NCI-H146 treated with DMSO at 0.1 percent for 48 hours (cell line): ENCODE data around the gene CREBL2.
"Not testable (repeated sequence)": the region's sequence is repeated elsewhere in the genome, so short reads cannot be mapped to it uniquely, and the experiment has no call there.

Experiments
- DNase-seq: peaks from one replicate; lab custom pipeline; 2025; ENCODE audit not compliant: unreplicated experiment; lab: John Stamatoyannopoulos, UW

The CREBL2 gene

DNA sequence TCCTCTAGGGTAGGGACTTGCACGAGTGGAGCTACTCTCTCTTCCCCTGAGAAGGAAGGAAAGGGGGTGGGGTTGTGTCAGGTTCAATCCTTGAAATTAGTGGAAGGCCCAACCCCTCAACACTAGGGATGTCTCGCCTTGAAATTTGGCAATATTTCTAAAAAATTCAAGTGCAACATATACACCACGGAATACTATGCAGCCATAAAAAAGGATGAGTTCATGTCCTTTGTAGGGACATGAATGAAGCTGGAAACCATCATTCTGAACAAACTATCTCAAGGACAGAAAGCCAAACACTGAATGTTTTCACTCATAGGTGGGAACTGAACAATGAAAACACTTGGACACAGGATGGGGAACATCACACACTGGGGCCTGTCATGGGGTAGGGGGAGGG is 15.1 kb upstream of the CREBL2 start:
- DNase-seq: not testable (repeated sequence)

DNA sequence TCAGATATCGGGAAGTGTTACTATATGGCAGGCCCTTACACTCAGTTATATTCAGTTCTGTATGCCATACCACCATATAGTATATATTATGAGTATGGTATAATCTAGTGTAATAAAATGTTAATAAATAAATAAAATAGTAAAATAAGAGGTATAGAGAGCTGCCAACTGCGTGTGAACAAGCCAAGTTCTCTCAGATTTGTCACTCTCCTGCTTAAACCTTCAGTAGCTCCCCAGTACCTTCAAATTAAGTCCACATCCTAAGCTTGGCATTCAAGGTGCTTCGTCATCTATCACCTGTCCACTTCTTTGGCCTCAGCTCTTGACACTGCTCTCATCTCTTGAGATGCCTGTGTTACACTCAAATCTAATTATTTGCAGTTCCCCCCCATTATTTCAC is 12.8 kb upstream of the CREBL2 start:
- DNase-seq: no peak

DNA sequence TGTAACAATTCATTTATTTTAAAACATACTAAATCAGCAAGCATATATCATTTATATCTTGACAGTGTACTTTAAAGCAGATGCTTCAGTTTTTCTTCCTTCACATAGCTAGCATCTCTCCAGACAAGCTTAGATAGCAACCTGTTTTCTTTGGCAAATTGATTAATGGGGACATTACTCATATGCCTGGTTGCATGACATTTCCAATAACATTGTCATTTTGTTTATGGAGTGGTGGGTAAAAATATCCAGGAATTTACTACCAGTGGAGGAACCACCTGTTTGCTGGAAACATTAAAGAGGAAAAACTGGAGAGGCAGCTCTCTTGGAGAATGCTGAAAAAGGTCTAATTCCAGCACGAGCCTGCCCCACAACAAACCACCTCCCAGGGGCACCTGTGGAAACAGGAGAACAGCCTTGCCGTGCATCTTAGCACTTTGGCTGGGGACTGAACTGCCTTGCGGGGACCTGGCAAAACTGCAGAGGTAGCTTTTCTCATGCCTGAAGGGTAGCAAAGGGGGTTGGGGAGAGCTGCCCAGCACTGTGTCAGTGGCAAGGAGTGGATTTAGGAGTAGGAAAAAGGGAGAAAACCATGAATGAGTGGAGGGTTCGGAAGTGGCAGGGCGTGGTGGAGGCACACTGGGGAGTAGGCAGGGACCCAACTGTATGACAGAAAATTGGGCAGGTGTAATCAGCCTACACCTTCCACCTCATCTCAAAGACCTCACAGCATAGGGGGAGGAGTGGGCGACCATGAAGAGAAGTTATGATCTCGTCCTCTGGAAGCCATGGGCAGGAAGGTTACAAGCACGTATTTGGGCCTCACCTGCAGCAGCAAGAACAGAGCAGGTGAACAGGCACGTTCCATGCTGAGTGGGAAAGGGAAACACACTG is 11.7 kb upstream of the CREBL2 start:
- DNase-seq: no peak

DNA sequence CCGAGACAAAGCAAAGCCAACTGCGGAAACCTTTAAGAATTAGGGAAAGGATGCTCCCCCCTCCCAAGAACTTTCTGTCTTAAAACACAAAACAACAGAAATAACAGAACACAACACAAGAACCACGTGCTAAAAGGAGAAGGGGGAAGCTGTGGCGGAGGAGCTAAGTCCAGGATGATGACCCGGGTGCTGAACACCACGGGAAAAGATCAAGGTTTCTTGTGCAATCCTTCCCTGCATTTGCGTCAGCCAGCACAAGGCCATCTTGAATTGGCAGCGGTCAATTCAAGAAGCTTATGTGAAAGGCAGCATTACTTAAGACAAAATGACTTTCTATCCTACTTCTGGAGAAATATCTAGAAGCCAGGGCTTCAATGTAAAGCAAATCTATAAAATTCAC is 11.0 kb upstream of the CREBL2 start:
- no peak for DNase-seq

DNA sequence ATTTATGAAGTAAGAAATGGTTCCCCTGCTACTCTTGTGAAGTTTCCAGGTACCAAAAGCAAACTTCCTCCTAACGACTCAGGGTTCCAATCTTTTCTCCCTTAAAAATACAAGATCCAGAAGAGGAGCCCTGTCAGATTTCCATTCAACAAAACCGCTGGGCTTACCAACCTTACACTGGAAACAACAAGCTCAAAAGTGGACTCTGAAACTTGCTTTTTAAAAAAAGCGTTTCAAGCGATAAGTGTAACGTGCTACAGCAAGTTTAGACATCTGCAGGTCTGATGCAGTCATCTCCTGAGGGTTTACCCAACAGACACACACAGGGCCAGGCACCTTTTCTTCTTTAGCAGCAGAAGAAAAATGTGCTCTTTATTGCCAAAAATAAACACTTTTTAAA is 6.9 kb upstream of the CREBL2 start:
- no peak for DNase-seq

DNA sequence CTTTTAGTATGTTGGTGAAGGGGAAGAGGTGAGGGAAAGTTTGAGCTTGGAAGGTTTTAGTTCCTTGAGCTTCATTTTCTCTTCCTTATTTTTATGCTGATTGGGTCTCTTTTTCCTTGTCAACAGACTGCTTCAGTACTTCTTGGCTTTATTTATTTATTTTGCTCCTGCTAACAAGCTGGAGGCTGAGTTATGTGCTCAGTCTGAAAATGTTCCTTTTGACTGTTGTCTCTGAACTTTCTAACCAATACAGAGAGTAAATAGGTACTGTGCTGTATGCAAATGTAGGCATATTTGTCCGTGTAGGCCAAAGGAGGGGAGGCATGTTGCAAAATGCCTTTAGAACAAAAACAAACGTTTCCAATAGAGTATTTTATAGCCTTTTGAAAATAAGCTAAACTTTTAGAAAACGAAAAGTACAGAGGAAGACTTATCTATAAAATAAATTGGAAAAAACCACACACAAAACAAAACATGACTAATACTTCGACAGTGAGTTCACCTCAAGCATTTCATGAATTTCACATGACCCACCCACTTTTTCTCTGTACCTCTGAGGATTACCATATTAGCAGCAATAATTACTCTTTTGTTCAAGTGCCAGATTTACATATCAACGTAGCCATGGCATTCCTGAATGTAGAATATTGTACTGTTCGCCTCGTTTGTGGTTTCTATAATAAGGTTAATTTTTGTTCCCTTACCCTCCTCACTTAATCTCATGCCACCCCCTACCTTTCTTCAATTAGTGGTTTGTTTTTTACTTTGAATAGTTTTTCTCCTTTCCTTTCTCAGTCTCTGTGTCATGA is 4.7 kb upstream of the CREBL2 start:
- no peak for DNase-seq

DNA sequence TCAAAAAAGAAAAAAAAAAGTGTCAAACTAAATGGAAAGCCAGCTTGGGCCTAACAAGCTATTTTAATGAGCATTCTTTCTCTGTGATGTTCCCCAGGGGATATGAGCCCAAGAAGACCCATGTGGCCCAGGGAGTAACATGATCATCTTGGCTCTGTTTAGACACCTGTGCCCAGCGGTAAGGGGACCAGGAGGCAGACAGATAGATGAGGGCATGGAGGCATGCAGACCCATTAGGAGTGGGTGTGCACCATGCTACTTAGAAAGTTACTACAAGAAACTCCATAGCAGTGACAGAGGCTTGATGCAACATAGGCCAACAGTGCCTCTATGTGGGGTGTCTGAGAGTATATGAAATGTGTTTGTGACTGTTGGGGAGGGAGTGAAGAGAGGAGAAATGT is 3.1 kb upstream of the CREBL2 start:
- no peak for DNase-seq

DNA sequence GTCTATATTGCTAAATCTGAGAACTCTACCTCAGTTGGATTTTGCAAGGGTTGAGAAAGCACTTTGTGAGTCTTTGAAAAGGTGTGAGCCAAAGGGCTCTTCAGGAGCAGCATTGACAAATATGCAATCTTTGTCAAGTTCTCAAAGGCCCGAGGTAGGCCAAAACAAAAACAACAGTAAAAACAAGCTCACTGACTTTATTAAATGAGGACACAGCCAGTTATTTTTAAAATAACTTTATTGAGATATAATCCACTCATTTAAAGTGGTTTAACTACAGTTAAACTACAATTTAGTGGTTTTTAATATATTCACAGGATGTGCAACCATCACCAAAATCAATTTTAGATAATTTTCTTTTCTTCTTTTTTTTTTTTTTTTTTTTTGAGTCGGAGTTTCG is 2.0 kb upstream of the CREBL2 start:
- DNase-seq: no peak

DNA sequence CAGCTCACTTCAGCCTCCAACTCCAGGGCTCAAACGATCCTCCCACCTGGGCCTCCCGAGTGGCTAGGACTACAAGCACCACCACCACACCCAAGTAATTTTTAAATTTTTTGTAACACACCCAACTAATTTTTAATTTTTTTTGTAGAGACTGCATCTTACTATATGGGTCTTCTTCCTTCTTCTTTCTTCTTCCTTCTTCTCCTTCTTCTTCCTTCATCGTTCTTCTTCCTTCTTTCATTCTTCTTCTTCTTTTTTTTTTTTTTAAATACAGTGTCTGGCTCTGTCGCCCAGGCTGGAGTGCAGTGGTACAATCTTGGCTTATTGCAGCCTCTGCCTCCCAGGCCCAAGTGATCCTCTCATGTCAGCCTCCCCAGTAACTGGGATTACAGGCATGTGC is 965 bp upstream of the CREBL2 start:
- no peak for DNase-seq

DNA sequence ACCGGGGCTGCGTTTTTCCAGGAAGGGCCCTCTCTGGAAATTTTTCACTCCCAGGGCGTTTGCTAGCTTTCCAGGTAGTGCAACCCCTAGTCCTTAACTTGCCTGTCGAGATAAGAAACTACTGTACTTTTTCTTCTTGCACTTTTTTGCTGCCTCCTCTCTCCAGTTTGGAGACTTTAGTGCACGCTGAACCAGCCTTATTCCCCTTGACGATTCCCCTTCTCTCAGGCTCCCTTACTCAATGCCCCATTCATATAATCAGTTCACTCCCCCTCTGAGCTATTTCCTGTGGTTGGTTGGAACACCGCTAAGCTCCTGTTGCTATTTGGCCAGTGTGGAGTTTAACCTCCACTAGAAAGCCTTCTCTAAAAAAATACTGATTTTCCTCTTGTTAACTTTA is 682 bp downstream of the CREBL2 start:
- DNase-seq: peak; percentile 65

DNA sequence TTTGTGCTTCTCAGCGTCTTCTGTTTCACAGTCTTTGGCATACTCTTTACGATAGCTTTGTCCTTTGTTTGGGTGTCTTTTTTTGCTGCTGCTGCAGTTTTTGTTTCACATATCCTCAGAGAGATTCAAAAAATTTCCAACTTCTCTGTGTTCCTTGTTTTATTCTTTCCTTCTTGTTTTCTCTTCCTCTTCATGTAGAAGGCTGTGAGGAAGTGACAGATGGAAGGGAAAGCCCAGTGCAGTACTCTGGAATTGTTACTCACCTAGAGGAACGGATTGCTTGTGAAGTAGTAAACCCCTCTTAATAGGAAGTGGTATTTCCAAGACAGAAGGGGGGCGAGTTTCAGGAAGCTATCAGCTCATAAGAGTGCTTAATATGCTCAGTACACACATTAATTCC is 1.7 kb downstream of the CREBL2 start:
- DNase-seq: no peak

DNA sequence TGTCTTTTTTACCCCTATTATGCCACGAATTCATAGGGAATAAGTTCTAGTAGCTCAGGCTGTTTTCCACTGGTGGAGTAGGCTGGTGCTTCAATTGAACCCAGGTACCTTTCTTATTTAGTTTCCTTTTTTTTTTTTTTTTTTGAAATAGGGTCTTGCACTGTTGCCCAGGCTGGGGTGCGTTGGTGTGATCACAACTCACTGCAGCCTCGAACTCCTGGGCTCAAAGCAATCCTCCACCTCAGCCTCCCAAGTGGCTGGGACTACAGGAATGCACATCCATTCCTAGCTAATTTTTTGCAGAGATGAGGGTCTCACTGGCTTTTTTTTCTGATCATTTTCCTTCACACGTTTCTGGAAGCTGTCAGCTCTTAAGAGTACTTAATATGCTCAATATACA is 2.7 kb downstream of the CREBL2 start:
- no peak for DNase-seq

DNA sequence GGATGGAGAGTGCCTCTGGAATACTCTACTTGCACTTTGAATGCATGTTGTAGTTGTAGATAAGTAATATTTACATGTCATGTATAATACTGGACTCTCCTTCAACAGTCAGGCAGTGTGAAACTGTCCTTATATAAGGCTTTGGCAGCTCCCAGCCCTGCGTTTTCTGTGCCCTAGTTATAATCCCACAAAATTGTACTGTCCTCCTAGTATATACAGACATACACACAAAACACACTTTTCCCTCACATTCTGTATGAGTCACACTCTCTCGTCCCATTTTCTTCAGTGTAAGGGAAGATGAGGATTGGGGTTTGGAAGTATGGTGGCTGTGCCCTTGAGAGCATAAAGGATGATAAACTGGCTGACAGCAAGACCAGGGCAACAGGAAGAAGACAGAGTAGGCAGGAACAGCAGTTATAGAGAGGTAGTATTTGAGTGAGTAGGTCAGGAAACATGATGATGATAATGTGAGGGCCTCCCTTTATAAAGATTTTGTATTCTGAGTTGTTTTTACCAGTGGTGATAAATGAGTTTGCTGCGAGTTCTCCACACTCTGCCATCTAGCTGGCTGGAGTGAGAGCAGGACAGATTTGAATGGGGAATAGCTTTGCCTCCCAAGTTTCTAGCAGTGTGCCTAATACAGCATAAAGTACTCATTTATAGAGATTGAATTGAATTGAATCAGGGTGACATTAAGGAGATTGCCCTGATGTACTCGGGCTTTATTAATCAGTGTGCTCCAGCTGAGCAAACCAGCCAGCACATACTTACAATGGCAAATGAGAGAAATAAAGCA is 5.0 kb downstream of the CREBL2 start:
- no peak for DNase-seq

DNA sequence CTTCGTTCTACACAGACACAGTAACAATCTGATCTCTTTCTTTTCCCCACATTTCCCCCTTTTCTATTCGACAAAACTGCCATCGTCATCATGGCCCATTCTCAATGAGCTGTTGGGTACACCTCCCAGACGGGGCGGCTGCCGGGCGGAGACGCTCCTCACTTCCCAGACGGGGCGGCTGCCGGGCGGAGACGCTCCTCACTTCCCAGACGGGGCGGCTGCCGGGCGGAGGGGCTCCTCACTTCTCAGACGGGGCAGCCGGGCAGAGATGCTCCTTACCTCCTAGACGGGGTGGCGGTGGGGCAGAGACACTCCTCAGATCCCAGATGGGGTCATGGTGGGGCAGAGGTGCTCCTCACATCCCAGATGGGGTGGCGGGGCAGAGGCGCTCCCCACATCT is 6.4 kb downstream of the CREBL2 start:
- DNase-seq: not testable (repeated sequence)

DNA sequence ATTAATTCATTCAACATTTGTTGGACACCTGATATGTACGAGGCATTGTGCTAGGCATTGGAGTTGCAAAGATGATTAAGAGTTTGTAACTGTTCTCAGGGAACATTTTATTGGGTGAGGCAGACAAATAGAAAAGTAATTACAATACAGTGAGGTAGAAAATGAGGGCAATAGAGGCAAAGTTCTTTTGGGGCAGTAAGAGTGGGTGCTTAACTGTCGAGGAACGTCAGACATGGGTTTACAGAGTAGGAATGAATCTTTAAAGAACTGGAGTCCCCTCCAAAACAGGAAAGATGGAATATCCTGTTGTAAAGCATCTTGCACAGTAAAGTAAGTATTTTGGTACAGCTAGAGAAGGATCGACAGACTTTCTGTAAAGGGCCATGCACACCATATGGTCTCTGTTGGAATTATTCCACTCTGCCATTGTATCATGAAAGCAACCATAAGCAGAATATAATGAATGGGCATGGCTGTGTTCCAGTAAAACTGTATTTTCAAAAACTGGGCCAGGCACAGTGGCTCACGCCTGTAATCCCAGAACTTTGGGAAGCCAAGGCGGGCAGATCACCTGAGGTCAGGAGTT is 9.1 kb downstream of the CREBL2 start:
- no peak for DNase-seq

DNA sequence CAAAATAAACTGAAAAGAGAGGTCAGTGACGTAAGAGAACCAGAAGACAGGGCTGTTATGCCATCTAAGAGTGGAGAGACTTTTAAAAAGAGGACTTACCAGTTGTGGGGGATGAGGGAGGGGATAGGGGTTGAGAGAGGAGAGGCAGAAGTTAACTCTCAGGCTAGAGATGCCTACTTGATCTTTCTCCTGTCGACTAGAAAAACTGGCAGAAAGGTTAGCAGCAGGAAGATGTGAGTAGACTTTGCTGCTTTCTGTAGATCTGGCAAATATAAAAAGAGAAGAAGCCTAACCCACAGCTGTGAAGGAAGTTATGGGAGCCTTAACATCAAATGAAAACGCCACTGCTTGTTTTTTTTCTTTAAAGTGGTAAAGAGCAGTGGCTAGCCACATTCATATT is 10.7 kb downstream of the CREBL2 start:
- DNase-seq: no peak

DNA sequence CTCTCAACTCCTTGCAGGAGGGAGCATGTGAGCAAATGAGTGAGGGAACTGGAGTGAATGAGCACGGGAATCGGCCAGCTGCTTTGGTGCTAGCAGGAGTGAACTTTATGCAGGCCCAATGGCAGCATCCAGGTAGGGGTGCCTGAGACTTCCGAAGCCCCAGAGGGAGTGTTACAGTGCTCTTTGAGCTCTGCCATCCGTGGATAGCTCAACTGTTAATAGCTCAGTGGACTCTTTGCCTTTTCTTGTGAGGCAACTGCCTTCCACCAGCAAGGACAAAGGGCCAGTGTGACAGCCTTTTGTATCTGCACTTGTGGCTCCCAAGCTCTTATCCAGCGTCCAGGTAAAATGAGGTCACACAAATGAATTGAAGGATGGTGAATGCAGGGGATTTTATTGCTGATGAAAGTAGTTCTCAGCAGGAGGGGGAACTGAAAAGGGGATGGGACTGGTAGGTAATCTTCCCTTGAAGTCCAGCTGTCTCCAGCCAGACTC is 12.9 kb downstream of the CREBL2 start:
- no peak for DNase-seq

DNA sequence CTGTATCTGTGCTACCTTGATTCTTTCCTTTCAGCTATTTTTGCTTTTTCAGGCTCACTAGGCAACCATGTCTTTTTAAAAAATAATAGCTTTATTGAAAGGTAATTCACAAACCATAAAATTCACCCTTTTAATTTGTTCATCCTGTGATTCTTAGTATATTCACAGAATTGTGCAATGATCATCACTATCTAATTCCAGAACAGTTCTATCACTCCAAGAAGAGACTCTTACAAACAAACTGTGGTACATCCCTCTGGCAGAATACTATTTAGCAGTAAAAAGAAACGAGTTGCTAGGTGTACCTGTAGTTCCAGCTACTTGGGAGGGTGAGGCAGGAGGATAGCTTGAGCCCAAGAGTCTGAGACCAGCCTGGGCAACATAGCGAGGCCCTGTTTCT is 14.8 kb downstream of the CREBL2 start:
- no peak for DNase-seq

DNA sequence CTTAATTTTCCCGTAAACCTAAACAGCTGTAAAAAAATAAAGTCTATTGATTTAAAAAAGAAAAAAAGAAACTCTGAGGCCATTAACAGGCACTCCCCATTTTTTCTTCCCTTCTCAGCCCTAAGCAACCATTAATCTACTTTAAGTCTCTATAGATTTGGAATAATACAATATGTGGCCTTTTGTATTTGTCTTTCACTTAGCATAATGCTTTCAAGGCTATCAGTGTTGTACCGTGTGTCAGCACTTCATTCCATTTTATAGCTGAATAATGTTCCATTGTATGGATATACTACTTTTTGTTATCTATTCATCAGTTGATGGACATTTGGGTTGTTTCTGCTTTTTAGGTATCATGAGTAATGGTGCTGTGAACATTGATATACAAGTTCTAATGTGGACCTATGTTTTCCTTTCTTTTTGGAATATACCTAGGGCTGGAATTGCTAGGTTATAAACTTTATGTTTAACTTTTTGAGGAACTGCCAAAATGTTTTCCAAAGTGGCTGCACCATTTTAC is 15.7 kb downstream of the CREBL2 start:
- DNase-seq: no peak

DNA sequence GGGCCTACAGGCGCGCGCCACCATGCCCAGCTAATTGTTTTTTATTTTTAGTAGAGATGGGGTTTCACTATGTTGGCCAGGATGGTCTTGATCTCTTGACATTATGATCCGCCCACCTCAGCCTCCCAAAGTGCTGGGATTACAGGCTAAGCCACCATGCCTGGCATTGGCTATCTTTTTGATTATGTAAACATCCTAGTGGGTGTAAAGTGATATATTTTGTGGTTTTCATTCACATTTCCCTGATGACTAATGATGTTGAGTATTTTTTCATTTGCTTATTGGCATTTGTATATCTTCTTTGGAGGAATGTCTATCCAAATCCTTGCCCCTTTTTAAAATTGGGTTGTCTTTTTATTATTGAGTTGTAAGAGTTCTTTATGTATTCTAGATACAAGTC is 16.3 kb downstream of the CREBL2 start:
- DNase-seq: no peak

DNA sequence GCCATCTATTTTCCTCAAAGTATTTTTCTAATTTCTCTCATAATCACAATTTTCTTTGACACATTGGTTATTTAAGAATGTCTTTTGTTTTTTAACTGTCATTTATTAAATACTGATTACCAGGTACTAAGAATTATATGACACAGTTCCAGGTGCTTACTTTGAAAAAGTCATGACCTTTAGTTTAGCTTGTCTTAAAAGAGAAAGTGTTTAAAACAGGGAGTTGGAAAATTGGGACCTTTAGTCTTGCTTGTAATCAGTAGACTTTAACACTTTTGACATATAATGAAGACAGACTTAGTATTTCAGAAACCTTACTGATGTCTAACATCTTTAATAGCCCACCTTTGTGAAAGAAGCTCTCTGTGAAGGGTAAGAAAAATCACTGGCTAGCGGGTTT is 19.2 kb downstream of the CREBL2 start:
- no peak for DNase-seq
